ENCODE measurements around the gene IGF1R.
A peak's percentile ranks its signal among the peaks of the same experiment; 100 is the strongest.
"Not testable (repeated sequence)": the region's sequence is repeated elsewhere in the genome, so short reads cannot be mapped to it uniquely, and the experiment has no call there.

IGF1R gene

DNA sequence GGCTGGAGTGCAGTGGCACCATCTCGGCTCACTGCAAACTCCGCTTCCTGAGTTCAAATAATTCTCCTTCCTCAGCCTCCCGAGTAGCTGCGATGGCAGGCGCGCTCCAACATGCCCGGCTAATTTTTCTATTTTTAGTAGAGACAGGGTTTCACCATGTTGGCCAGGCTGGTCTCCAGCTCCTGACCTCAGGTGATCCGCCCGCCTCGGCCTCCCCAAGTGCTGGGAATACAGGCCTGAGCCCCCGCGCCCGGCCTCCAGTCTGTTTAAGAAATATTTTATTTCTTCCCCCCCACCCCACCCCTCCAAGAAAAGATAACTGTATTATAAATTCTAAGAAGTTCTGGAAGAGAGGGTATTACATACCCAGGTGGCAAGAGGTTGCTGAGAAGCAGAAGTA, 29.8 kb upstream of the IGF1R start:
- not testable (repeated sequence) for H3K36me3 ChIP-seq (ENCODE audit: insufficient read depth, low read length); H3K4me1 ChIP-seq (ENCODE audit: control insufficient read depth, insufficient read depth, low read length)
- H3K27me3 ChIP-seq (ENCODE audit: control insufficient read depth, insufficient read depth, low read length), result peaks cover 62% of the 10 kb centered on the region

DNA sequence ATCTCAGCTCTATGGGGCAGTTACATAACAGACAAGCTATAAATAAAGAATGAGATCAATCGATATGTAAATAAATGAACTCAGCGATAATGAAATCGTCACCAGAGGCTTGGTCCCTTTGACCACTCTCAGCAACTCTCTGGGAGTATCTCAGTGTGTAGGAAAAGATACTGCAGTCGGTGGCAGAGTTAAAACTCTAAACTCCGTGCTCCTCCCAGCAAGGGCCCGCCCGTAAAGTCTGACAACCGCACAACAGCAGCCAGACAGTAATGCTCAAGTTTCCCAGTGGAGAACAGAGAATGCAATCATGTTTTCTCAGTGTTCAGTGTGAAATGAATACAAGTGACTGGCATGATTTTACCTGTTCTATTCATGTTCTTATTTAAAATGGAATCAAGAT, 28.3 kb upstream of the IGF1R start:
- no peak overlapping the region for H3K4me3 ChIP-seq (ENCODE audit: low read length)
- H3K9me3 ChIP-seq (replicated peaks; ENCODE audit: low read length), result no peaks in the 10 kb centered on the region
- H3K27me3 ChIP-seq (ENCODE audit: control insufficient read depth, insufficient read depth, low read length), result peaks cover 77% of the 10 kb centered on the region
- no peak overlapping the region for H3K9ac ChIP-seq (ENCODE audit: low read depth, low read length)
- no peaks in the 10 kb centered on the region for H3K36me3 ChIP-seq (ENCODE audit: insufficient read depth, low read length)
- no peak overlapping the region for H3K4me2 ChIP-seq (ENCODE audit: low read length)
- no peaks in the 10 kb centered on the region for H3K4me1 ChIP-seq (ENCODE audit: control insufficient read depth, insufficient read depth, low read length)

More for the DNA sequence above, 29.8 kb upstream of the IGF1R start:
- not testable (repeated sequence) for H3K4me3 ChIP-seq (ENCODE audit: low read length); H3K9me3 ChIP-seq (replicated peaks; ENCODE audit: low read length); H3K9ac ChIP-seq (ENCODE audit: low read depth, low read length); H3K4me2 ChIP-seq (ENCODE audit: low read length)

DNA sequence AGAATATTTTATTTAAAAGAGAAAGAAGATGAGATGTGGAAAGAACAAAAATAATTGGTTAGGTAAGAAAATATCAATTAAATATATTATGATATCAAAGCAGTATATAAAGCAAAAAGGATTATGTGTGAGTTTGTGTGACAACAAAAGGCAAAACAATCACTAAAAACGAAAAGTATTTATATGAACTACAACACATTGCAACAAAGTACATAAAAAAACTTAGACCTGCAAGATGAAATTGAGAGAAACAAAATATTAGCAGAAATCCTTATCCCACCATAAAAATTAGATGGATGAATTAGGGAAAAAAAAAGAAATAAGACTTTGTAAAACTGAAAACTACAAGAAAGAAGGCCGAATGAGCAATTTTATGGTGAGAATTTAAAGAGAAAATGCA, 27.3 kb upstream of the IGF1R start:
- H3K4me1 ChIP-seq (ENCODE audit: control insufficient read depth, insufficient read depth, low read length), result no peaks in the 10 kb centered on the region
- no peak overlapping the region for H3K4me3 ChIP-seq (ENCODE audit: low read length)
- peaks cover 83% of the 10 kb centered on the region for H3K27me3 ChIP-seq (ENCODE audit: control insufficient read depth, insufficient read depth, low read length)
- no peaks in the 10 kb centered on the region for H3K36me3 ChIP-seq (ENCODE audit: insufficient read depth, low read length)
- H3K9me3 ChIP-seq (replicated peaks; ENCODE audit: low read length), result no peaks in the 10 kb centered on the region
- H3K9ac ChIP-seq (ENCODE audit: low read depth, low read length), result no peak overlapping the region
- H3K4me2 ChIP-seq (ENCODE audit: low read length), result no peak overlapping the region

DNA sequence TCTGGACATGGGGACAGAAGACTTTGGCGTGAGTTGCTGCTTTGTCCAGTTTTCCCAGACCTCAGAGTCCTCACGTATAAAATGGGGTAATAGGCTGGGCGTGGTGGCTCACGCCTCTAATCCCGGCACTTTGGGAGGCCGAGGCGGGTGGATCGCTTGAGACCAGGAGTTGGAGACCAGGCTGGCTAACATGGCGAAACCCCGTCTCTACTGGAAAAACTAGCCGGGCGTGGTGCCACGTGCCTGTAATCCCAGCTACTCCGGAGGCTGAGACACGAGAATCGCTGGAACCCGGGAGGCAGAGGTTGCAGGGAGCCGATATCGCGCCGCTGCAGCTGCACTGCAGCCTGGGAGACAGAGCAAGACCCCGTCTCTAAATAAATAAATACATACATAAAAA, 22.7 kb upstream of the IGF1R start:
- no peaks in the 10 kb centered on the region for H3K9me3 ChIP-seq (replicated peaks; ENCODE audit: low read length)
- H3K4me2 ChIP-seq (ENCODE audit: low read length), result no peak overlapping the region
- no peaks in the 10 kb centered on the region for H3K4me1 ChIP-seq (ENCODE audit: control insufficient read depth, insufficient read depth, low read length)
- H3K9ac ChIP-seq (ENCODE audit: low read depth, low read length), result no peak overlapping the region
- peaks cover 79% of the 10 kb centered on the region for H3K27me3 ChIP-seq (ENCODE audit: control insufficient read depth, insufficient read depth, low read length)
- H3K4me3 ChIP-seq (ENCODE audit: low read length), result no peak overlapping the region
- no peaks in the 10 kb centered on the region for H3K36me3 ChIP-seq (ENCODE audit: insufficient read depth, low read length)

DNA sequence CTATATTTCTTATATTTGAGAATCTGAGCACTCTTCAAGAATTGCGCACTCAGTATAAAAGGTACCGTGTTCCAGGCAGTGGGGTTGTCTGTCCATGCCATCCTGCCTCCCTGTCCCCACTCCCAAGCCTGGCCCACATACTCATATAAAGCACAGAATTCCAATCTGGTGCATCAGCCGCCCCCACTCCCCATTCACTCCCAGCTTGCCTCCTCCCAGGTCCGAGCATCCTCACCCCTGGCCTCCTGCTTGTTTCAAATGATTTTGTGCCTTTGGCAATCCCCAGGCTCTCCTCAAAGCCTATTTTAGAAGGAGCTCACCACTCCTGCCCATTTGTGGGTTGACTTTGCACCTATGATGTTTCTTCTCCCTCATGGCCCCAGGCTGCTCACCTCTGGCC, 22.2 kb upstream of the IGF1R start:
- H3K9ac ChIP-seq (ENCODE audit: low read depth, low read length), result no peak overlapping the region
- no peak overlapping the region for H3K4me2 ChIP-seq (ENCODE audit: low read length)
- H3K4me3 ChIP-seq (ENCODE audit: low read length), result no peak overlapping the region
- H3K4me1 ChIP-seq (ENCODE audit: control insufficient read depth, insufficient read depth, low read length), result no peaks in the 10 kb centered on the region
- no peaks in the 10 kb centered on the region for H3K36me3 ChIP-seq (ENCODE audit: insufficient read depth, low read length)
- H3K9me3 ChIP-seq (replicated peaks; ENCODE audit: low read length), result no peaks in the 10 kb centered on the region
- H3K27me3 ChIP-seq (ENCODE audit: control insufficient read depth, insufficient read depth, low read length), result peaks cover 73% of the 10 kb centered on the region

DNA sequence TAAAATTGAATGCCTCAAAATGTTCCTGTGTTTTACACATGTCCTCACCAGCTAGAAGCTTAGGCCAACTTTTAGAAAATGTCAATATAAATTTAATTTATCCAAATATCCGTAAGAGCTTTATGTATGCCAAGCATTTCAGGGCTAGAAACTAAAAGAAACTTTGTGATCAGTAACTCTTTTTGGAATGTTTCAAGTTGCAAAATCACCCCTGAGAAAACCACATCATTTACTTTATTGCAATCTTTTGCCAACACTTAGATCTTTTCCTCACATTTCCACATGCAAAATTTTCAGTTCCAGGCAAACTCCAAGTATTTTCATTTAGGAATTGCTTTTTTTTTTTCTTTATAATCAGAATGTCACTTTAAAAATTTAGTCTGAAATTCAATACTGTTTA, 20.1 kb upstream of the IGF1R start:
- Histone ChIP-seq H3K36me3 (ENCODE audit: insufficient read depth, low read length) (no peaks in the 10 kb centered on the region), H3K9me3 (replicated peaks; ENCODE audit: low read length) (no peaks in the 10 kb centered on the region), H3K9ac (ENCODE audit: low read depth, low read length) (no peak overlapping the region), H3K4me1 (ENCODE audit: control insufficient read depth, insufficient read depth, low read length) (no peaks in the 10 kb centered on the region), H3K27me3 (ENCODE audit: control insufficient read depth, insufficient read depth, low read length) (peaks cover 67% of the 10 kb centered on the region), H3K4me2 (ENCODE audit: low read length) (no peak overlapping the region), H3K4me3 (ENCODE audit: low read length) (no peak overlapping the region)

- Histone ChIP-seq H3K4me2 (ENCODE audit: low read length) (no peak overlapping the region), H3K4me1 (ENCODE audit: control insufficient read depth, insufficient read depth, low read length) (no peaks in the 10 kb centered on the region), H3K36me3 (ENCODE audit: insufficient read depth, low read length) (no peaks in the 10 kb centered on the region), H3K9ac (ENCODE audit: low read depth, low read length) (no peak overlapping the region), H3K4me3 (ENCODE audit: low read length) (no peak overlapping the region), H3K9me3 (replicated peaks; ENCODE audit: low read length) (no peaks in the 10 kb centered on the region), H3K27me3 (ENCODE audit: control insufficient read depth, insufficient read depth, low read length) (peaks cover 59% of the 10 kb centered on the region)
Observed at GRCh38 chr15:98635848-98636247, 12.5 kb upstream of the IGF1R start.

GRCh38 chr15:98643115-98643514, 5.2 kb upstream of the IGF1R start:
- Histone ChIP-seq H3K27me3 (ENCODE audit: control insufficient read depth, insufficient read depth, low read length) (peaks cover 84% of the 10 kb centered on the region), H3K4me1 (ENCODE audit: control insufficient read depth, insufficient read depth, low read length) (peaks cover 4% of the 10 kb centered on the region), H3K4me2 (ENCODE audit: low read length) (no peak overlapping the region), H3K9ac (ENCODE audit: low read depth, low read length) (no peak overlapping the region), H3K36me3 (ENCODE audit: insufficient read depth, low read length) (no peaks in the 10 kb centered on the region), H3K4me3 (ENCODE audit: low read length) (no peak overlapping the region), H3K9me3 (replicated peaks; ENCODE audit: low read length) (no peaks in the 10 kb centered on the region)

DNA sequence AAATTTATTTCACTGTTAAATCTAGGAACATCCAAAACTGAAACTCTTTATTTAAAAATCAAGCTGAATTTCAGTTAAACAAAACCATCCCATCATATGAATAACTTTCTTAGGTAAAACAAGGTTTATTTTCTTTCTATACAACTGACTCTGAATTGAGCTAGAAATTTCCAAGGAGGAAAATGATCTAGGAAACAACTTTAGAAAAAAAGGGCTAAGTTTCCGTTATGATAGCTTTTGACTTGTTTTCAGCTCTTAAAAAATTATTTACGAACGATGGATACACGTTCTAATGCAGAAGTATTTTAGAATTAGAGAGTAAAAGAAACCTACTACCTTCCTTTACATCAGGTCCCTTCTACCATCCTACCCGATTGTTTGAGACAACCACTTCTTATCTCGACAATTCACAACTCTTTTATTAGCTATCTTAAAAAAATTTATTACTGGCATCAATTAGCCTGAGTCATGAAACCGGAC, 1.8 kb upstream of the IGF1R start:
- Histone ChIP-seq H3K36me3 (ENCODE audit: insufficient read depth, low read length) (no peaks in the 10 kb centered on the region), H3K4me1 (ENCODE audit: control insufficient read depth, insufficient read depth, low read length) (peaks cover 7% of the 10 kb centered on the region), H3K9me3 (replicated peaks; ENCODE audit: low read length) (no peaks in the 10 kb centered on the region), H3K9ac (ENCODE audit: low read depth, low read length) (no peak overlapping the region), H3K27me3 (ENCODE audit: control insufficient read depth, insufficient read depth, low read length) (peaks cover 56% of the 10 kb centered on the region), H3K4me2 (ENCODE audit: low read length) (peak overlapping the region; percentile 94), H3K4me3 (ENCODE audit: low read length) (peak overlapping the region; percentile 82)

DNA sequence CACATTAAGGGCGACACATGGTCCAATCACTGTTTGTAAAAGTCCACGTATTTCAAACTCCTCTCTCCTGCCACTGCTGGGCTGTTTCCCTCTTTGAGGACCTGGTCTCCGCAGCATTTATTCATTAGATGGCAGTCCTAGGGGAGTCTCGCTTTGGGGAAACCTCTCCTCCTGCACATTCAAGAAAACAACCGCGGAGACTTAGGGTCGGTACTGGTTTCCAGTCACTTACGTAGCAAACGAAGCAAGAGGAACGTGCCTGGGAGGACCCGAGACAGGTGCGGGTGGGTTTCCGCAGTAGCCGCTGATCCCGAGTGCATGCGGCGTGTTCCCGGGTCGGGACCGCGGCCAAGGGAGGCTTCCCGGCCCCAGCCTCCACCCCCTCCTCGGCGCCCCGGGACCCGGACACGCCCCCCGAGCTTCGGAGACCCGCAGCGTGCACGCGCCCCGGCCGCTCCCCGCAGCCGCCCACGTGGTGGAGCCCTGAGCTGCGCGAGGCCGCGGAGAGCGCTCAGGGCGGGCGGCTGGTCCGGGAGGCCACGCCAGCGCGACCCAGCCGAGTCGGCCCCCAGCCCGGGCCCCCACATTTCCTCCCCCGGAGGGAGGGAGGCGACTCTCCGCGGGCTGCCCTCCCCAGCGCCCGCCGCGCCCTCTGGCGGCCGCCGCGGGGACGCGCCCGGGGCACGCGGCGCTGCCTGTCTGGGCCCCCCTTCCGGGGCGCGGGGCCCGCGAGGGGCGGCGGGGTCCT, 1.1 kb upstream of the IGF1R start:
- Histone ChIP-seq H3K36me3 (ENCODE audit: insufficient read depth, low read length) (no peaks in the 10 kb centered on the region), H3K9me3 (replicated peaks; ENCODE audit: low read length) (no peaks in the 10 kb centered on the region), H3K4me2 (ENCODE audit: low read length) (peak overlapping the region; percentile 94), H3K4me1 (ENCODE audit: control insufficient read depth, insufficient read depth, low read length) (peaks cover 13% of the 10 kb centered on the region), H3K9ac (ENCODE audit: low read depth, low read length) (peak overlapping the region; percentile 81), H3K4me3 (ENCODE audit: low read length) (peak overlapping the region; percentile 82), H3K27me3 (ENCODE audit: control insufficient read depth, insufficient read depth, low read length) (peaks cover 50% of the 10 kb centered on the region)

- Histone ChIP-seq H3K36me3 (ENCODE audit: insufficient read depth, low read length) (no peaks in the 10 kb centered on the region), H3K27me3 (ENCODE audit: control insufficient read depth, insufficient read depth, low read length) (peaks cover 33% of the 10 kb centered on the region), H3K4me2 (ENCODE audit: low read length) (peak overlapping the region; percentile 97), H3K4me3 (ENCODE audit: low read length) (peak overlapping the region; percentile 94), H3K9me3 (replicated peaks; ENCODE audit: low read length) (no peaks in the 10 kb centered on the region), H3K9ac (ENCODE audit: low read depth, low read length) (peak overlapping the region; percentile 94), H3K4me1 (ENCODE audit: control insufficient read depth, insufficient read depth, low read length) (peaks cover 29% of the 10 kb centered on the region)
Observed at GRCh38 chr15:98648654-98649471, 524 bp downstream of the IGF1R start.

All from skeletal muscle satellite cell (primary cell).